Lung (tissue), 12 donors: ENCODE measurements around the gene SNCAIP. TPM values are rescaled to one million over a fixed set of nuclear protein-coding genes. Genes with fewer than 3 reads are reported as not detected.
A peak's percentile ranks its signal among the peaks of the same experiment; 100 is the strongest.

Experiments
- ATAC-seq: fragments of 200-7000 bp; cut with Tn5 transposase; one replicate; pipeline ENCODE4 v1.9.1; 2020; ENCODE audit warnings: moderate number of reproducible peaks; ENCODE audit not compliant: insufficient read depth, low FRiP score
- DNase-seq, 3 donors: peaks; one replicate each; pipeline ENCODE4 v3.0.0-alpha.2; 2013 to 2017
- H3K27ac ChIP-seq, 2 donors: one replicate each; pipeline ENCODE4 v1.5.1; 2013; ENCODE audit warnings: mild to moderate bottlenecking in 2 of 2, moderate library complexity in 2 of 2, control low read depth in 1 of 2, inconsistent platforms in 1 of 2, low read depth in 1 of 2, low read length in 1 of 2
- H3K27me3 ChIP-seq, 3 donors: one replicate each; pipeline ENCODE4 v1.5.1; 2013; ENCODE audit warnings: low read length in 2 of 3; ENCODE audit not compliant: control insufficient read depth in 3 of 3, insufficient read depth in 3 of 3
- H3K36me3 ChIP-seq, 4 donors: one replicate each; pipeline ENCODE4 v1.5.1; 2013; ENCODE audit warnings: low read length in 4 of 4, mild to moderate bottlenecking in 1 of 4, moderate library complexity in 1 of 4; ENCODE audit not compliant: control insufficient read depth in 4 of 4, insufficient read depth in 4 of 4
- H3K4me1 ChIP-seq, 5 donors: one replicate each; pipeline ENCODE4 v1.5.1; 2013; ENCODE audit warnings: low read length in 5 of 5, mild to moderate bottlenecking in 2 of 5, moderate library complexity in 1 of 5; ENCODE audit not compliant: control insufficient read depth in 5 of 5, insufficient read depth in 5 of 5
- H3K4me3 ChIP-seq: one replicate; pipeline ENCODE4 v1.5.1; 2013; ENCODE audit warnings: mild to moderate bottlenecking, control low read depth, moderate library complexity
- H3K9ac ChIP-seq, 2 donors: one replicate each; pipeline ENCODE4 v1.5.1; 2013; ENCODE audit warnings: low read length in 2 of 2, control low read depth in 1 of 2; ENCODE audit not compliant: insufficient read depth in 1 of 2
- H3K9me3 ChIP-seq, 4 donors: one replicate each; pipeline ENCODE4 v1.5.1; 2013; ENCODE audit warnings: low read length in 3 of 4, mild to moderate bottlenecking in 1 of 4, moderate library complexity in 1 of 4; ENCODE audit not compliant: control insufficient read depth in 4 of 4, insufficient read depth in 3 of 4
- CTCF ChIP-seq: IDR thresholded peaks from 2 replicates; pipeline ENCODE4 v1.5.1; 2012; ENCODE audit warnings: mild to moderate bottlenecking; ENCODE audit errors: control extremely low read depth, extremely low read depth
- WGBS, 2 donors: extraction: QIAGEN DNeasy Blood & Tissue Kit; methylation state at CpG; one replicate each; pipeline ENCODE4 v1.1.7; 2013; 5-methylcytosine and 5-hydroxymethylcytosine counted together
- polyA plus RNA-seq, 2 donors: library from polyadenylated mRNA; stranded (reverse); fragments of 200-250 nt; gene quantifications; one replicate each; pipeline ENCODE4 v1.2.1, GENCODE V29; 2013
- total RNA-seq, 2 donors: library from RNA; depleted of rRNA in 1 of 2; stranded (reverse); fragments of >200 nt in 1 of 2; gene quantifications; one replicate each; pipeline ENCODE4 v1.2.1, GENCODE V29; 2014 to 2021
- donor health status: control.
- donor health status: control.
- donor health status: Bipolar disorder and iron deficiency.
- donor health status: healthy.
- donor health status: DM: yes; HTN: yes; CAD: no.

The SNCAIP gene
- total and polyA plus RNA-seq, 4 donors: 1.4 to 25.7 (median 4.7) TPM

GRCh38 chr5:122391621-122392020, 79.6 kb downstream of the SNCAIP start:
- WGBS, 2 donors: 86 to 92% methylated on average over 3 of the region's 3 CpGs
- Histone ChIP-seq H3K9ac (peak overlapping the region in 1 of 2 donors; percentile 26), H3K4me3 (no peak overlapping the region), H3K27me3 (no peaks in the 10 kb centered on the region), H3K27ac (no peak overlapping the region), H3K9me3 (peaks cover 0 to 1% (median 0%) of the 10 kb centered on the region in 4 donors), H3K36me3 (no peaks in the 10 kb centered on the region), H3K4me1 (peaks cover 0 to 35% (median 5%) of the 10 kb centered on the region in 5 donors)
- ATAC-seq (no peak), DNase-seq (peak; percentile 30 to 74 (median 55))
- TF ChIP-seq CTCF: no peak

DNA sequence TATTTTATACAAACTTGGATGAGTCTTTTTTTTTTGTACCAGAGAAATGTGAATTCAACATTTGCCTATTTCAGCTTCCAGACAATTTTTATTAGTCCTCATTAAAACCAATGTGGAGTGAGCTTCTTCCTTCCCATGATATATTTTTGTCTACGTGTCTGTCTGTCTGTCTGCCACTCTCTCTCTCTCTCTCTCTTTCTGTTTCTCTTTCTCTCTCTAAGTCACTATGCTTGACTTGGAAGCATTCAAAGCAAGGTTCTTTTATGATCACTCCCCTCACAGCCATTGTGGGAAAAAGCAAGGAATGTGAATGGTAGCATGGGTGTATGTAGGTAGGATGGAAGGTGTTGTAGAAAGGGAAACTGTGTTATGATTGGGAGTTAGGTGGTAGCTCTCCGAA, 80.2 kb downstream of the SNCAIP start:
- no peak for DNase-seq
- Histone ChIP-seq H3K36me3 (no peaks in the 10 kb centered on the region), H3K9me3 (peaks cover 0 to 1% (median 0%) of the 10 kb centered on the region in 4 donors), H3K4me1 (peaks cover 0 to 35% (median 4%) of the 10 kb centered on the region in 5 donors), H3K27me3 (no peaks in the 10 kb centered on the region), H3K4me3 (no peak overlapping the region), H3K27ac (no peak overlapping the region), H3K9ac (no peak overlapping the region)
- no peak for TF ChIP-seq CTCF
- ATAC-seq: no peak
- WGBS, 2 donors: 84 to 86% methylated on average over 2 of the region's 2 CpGs

GRCh38 chr5:122392824-122393223, 80.8 kb downstream of the SNCAIP start:
- no peaks in the 10 kb centered on the region for H3K36me3 ChIP-seq
- peaks cover 0 to 35% (median 4%) of the 10 kb centered on the region in 5 donors for H3K4me1 ChIP-seq
- H3K4me3 ChIP-seq: no peak overlapping the region
- no peak overlapping the region for H3K9ac ChIP-seq
- 20 to 24% methylated on average over 2 of the region's 2 CpGs for WGBS, 2 donors
- no peak for TF ChIP-seq CTCF
- no peak for ATAC-seq
- peaks cover 0 to 1% (median 0%) of the 10 kb centered on the region in 4 donors for H3K9me3 ChIP-seq
- peak in 2 of 3 donors; percentile 90 to 95 for DNase-seq
- H3K27ac ChIP-seq: no peak overlapping the region
- H3K27me3 ChIP-seq: no peaks in the 10 kb centered on the region

DNA sequence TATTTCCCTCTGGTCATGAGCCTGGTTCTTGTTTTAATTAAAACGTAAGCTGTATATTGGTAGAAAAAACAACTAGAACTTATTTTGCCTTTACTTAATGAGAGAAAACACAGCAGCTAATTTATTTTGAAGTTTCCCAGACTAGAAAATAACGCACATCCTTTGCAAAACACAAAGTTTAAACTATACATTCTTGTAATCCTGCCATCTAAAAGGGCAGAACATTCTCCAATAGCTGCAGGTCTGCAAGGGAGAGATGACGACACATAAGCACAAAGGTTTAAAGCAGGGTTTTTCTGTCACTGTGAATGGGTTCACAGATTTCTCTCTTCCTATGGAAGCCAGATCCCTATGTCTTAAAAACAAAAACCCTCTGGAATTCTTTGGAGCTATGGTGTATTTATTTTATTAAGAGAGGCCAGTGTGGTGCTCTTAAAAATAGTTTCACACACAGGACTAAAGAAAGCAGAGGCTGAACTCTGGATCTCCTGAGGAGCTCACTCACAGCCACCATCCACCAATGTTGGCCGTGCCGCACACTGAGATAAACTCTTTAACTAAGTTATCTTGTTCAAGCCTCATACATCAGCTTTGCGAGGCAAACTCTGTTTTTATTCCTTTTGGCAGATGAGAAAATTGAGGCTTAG, 82.4 kb downstream of the SNCAIP start:
- H3K4me1 ChIP-seq: peaks cover 0 to 44% (median 4%) of the 10 kb centered on the region in 5 donors
- peaks cover 0 to 1% (median 0%) of the 10 kb centered on the region in 4 donors for H3K9me3 ChIP-seq
- peak in 2 of 3 donors; percentile 52 to 57 for DNase-seq
- no peaks in the 10 kb centered on the region for H3K27me3 ChIP-seq
- no peak overlapping the region for H3K4me3 ChIP-seq
- WGBS, 2 donors: 83 to 86% methylated on average over 6 of the region's 6 CpGs
- ATAC-seq: no peak
- no peak overlapping the region for H3K27ac ChIP-seq
- no peak overlapping the region for H3K9ac ChIP-seq
- TF ChIP-seq CTCF: no peak
- no peaks in the 10 kb centered on the region for H3K36me3 ChIP-seq
